TTC549 (cell line): ENCODE results near the gene MAK.
"Not testable (repeated sequence)": the region's sequence is repeated elsewhere in the genome, so short reads cannot be mapped to it uniquely, and the experiment has no call there.

Experiments used
- FAIRE-seq: peaks from 2 replicates; lab custom pipeline; 2012; peaks lifted over from hg19 to GRCh38; lab: Jason Lieb, UNC

MAK gene

DNA sequence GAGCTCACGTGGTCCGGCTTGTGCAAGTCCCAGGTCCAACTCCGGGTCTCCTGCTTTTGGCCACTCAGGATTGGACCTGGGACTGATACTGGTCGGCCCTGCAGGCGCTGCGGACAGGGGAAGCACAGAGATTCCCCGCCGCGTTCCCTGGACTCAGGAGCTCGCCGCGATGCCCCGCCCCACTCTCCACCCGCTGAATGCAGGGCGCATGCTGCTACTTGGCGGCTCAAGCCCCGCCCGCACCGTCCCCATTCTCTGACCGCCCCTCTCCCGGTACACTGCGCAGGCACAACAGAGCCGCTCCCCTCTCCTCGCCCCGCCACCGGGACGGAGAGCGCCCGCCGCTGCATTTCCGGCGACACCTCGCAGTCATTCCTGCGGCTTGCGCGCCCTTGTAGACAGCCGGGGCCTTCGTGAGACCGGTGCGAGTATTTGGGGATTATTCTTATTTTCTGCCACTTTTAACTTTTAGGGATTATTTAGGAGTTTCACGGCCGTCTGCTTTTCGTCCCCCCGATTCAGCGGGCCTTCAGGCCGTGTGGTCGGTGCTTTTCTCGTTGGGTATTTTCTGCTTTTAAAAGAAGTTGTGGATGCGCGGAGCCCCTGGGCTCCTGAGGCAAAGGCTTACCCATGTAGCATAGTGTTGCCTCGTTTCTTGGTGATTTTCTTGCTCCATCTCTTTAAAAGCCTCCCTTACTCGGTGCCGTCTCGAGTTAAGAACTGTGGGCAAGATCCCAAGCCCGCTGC is 115.3 kb downstream of the MAK start, which contains the start of gene TMEM14C:
TMEM14C (plus strand) TSS at position 251 of the 747 bp plus-strand sequence. CDS start 1,544 bp downstream, outside the sequence.
- FAIRE-seq = no peak

DNA sequence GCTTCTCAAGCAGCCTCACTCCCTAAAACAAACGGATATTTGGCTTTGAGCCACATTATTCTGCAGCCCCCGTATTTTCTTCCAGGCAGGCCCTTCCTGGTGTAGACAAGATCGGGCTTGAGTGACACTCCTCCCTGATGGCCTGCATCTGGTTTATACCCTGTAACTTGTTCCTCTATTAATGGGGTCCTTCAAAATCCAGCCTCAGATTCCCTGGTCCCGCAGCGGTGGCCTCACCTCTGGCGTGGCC is 115.8 kb downstream of the MAK start:
- FAIRE-seq = no peak

DNA sequence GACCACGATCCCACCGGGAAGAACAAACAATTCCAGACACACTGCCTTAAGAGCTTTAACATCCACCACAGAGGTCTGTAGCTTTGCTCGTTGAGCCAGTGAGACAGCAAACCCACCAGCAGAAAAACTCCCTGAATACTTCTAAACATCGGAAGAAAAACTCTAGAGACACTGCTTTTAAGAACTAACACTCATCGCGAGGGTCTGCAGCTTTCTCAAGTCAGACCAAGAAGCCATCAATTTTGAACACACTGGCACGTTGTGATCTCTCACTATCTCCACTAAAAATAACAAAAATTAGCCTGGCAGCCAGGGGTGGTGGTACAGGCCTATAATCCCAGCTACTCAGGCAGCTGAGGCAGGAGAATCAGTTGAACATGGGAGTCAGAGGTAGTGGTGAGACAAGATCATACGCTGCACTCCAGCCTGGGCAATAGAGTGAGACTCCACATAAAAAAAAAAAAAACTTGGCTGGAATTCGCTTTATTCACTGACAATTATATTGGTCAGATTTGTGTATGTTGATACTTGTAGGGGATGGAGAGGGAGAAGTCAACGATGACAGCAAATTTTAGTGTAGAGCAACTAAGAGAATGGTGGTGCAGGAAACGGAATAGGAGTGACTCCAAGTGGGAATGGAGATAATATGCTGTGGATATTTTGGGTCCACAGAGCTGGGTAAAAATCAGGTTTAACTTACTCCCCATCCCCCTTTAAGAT is 116.3 kb downstream of the MAK start:
- FAIRE-seq = no peak

DNA sequence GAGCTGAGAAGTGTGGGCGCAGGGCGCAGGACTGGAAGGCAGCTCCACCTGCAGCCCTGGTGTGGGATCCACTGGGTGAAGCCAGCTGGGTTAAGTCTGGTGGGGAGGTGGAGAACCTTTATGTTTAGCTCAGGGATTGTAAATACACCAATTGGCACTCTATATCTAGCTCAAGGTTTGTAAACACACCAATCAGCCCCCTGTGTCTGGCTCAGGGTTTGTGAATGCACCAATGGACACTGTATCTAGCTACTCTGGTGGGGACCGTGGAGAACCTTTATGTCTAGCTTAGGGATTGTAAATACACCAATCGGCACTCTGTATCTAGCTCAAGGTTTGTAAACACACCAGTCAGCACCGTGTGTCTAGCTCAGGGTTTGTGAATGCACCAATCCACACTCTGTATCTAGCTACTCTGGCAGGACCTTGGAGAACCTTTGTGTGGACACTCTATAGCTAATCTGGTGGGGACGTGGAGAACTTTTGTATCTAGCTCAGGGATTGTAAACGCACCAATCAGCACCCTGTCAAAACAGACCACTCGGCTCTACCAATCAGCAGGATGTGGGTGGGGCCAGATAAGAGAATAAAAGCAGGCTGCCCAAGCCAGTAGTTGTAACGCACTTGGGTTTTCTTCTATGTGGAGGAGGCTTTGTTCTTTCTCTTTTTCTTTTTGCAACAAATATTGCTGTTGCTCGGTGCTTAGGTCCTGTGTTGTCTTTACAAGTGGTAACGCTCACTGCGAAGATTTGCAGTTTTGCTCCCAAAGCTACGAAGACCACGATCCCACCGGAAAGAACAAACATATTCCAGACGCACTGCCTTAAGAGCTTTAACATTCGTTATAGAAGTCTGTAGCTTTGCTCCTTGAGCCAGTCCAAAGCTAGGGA is 117.1 kb downstream of the MAK start:
- FAIRE-seq = not testable (repeated sequence)

DNA sequence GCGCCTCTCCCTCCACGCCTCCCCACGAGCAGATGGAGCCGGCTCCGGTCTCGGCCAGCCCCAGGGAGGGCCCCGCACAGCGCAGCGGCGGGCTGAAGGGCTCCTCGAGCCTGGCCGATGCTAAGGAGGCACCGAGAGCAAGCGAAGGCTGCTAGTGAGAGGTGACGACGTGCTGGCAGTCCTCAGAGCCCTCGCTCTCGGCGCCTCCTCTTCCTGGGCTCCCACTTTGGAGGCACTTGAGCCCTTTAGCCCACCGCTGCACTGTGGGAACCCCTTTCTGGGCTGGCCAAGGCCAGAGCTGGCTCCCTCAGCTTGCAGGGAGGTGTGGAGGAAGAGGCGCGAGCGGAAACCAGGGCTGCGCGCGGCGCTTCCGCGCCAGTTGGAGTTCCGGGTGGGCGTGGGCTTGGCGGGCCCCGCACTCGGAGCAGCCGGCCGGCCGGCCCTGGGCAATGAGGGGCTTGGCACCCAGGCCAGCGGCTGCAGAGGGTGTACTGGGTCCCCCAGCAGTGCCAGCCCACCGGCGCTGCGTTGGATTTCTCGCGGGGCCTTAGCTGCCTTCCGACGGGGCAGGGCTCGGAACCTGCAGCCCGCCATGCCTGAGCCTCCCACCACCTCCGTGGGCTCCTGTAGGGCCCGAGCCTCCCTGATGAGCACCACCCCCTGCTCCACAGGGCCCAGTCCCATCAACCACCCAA is 117.9 kb downstream of the MAK start:
- no peak for FAIRE-seq

DNA sequence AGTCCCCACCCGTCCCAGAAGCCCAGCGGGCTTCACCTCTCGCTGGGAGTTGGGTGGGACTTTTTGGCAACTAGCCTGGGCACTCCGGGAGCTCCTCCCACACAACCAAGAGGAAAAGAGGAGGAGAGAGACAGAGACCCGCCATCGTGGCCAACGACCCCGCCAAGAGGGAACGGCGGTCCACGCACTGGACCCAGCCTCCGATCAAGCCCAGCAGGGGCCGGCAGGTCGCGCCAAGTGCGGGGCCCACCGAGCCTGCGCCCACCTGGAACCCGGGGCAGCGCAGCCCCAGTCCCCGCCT is 118.4 kb downstream of the MAK start:
- no peak for FAIRE-seq

DNA sequence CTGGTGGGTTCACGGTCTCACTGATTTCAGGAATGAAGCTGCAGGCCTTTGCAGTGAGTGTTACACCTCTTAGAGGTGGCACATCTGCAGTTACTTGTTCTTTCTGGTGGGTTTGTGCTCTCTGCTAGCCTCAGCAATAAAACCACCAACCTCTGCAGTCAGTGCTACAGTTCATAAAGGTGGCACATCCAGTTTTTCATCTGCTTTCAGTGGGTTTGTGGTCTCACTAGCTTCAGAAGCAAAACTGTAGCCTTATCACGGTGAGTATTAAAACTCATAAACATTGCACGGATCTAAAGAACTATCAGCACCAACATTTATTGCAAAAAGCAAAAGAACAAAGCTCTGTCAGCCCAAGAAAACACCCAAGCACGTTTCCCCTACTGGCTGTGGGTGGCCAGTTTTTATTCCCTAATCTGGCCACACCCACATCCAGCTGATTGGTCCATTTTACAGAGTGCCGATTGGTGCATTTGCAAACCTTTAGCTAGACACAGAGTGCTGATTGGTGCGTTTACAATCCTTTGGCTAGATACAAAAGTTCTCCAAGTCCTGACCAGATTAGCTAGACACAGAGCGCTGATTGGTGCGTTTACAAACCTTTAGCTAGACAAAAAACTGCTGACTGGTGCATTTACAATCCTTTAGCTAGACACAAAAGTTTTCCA is 118.9 kb downstream of the MAK start:
- no peak for FAIRE-seq

DNA sequence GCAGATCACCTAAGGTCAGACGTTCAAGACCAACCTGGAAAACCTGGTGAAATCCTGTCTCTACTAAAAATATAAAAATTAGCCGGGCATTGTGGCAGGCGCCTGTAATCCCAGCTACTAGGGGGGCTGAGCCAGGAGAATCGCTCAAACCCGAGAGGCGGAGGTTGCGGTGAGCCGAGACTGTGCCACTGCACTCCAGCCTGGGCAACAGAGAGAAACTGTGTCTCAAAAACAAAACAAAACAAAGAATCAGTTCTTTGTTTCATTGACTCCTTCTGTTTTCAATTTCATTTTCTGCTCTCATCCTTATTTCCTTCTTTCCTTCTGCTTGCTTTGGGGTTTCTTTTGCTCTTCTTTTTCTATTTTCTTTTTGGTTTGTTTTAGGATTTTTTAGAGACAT is 124.4 kb downstream of the MAK start:
- no peak for FAIRE-seq
